ENCODE measurements around the gene ASMTL. TPM values are rescaled to one million over a fixed set of nuclear protein-coding genes. Genes with fewer than 3 reads are reported as not detected.

The ASMTL gene
- polyA plus RNA-seq, 6 donors from 2014 or later: 49.2 to 66.0 (median 57.7) TPM

- no peak for ATAC-seq (ENCODE audit: low read depth in 2 of 2)
- H3K4me1 Mint-ChIP-seq: peaks cover 42 to 55% (median 48%) of the 10 kb centered on the region in 3 donors
- peaks cover 0 to 5% (median 0%) of the 10 kb centered on the region in 7 donors for H3K9me3 Mint-ChIP-seq
These were observed 61.9 kb downstream of the ASMTL start for GRCh38 chrX:1390621-1391369.

GRCh38 chrX:1389993-1390285, 62.8 kb downstream of the ASMTL start:
- H3K4me3 Mint-ChIP-seq: peak overlapping the region in 5 of 8 donors; percentile 29 to 71 (median 49)
- no peaks in the 10 kb centered on the region for H3K27me3 Mint-ChIP-seq
- ATAC-seq (ENCODE audit: low read depth in 2 of 2) (no peak), DNase-seq (no peak)
- H3K4me1 Mint-ChIP-seq: peaks cover 36 to 49% (median 42%) of the 10 kb centered on the region in 3 donors
- H3K27ac Mint-ChIP-seq: peak overlapping the region in 2 of 6 donors; percentile 9 to 21
- H3K36me3 Mint-ChIP-seq: peaks cover 14 to 22% of the 10 kb centered on the region in 2 donors
- H3K9me3 Mint-ChIP-seq: no peaks in the 10 kb centered on the region

More at GRCh38 chrX:1390621-1391369, 61.9 kb downstream of the ASMTL start:
- Mint-ChIP-seq H3K27ac (peak overlapping the region in 4 of 6 donors; percentile 62 to 96 (median 82)), H3K4me3 (peak overlapping the region; percentile 88 to 97 (median 93)), H3K27me3 (no peaks in the 10 kb centered on the region), H3K36me3 (peaks cover 9 to 29% of the 10 kb centered on the region in 2 donors)
- DNase-seq: no peak

- Mint-ChIP-seq H3K27me3 (no peaks in the 10 kb centered on the region), H3K9me3 (no peaks in the 10 kb centered on the region), H3K4me1 (peaks cover 33 to 46% (median 38%) of the 10 kb centered on the region in 3 donors), H3K36me3 (peaks cover 16 to 22% of the 10 kb centered on the region in 2 donors), H3K27ac (peak overlapping the region in 2 of 6 donors; percentile 9 to 30), H3K4me3 (peak overlapping the region in 7 of 8 donors; percentile 2 to 87 (median 53))
- DNase-seq (no peak), ATAC-seq (ENCODE audit: low read depth in 2 of 2) (no peak)
These were observed 63.3 kb downstream of the ASMTL start for GRCh38 chrX:1389181-1389992.

DNA sequence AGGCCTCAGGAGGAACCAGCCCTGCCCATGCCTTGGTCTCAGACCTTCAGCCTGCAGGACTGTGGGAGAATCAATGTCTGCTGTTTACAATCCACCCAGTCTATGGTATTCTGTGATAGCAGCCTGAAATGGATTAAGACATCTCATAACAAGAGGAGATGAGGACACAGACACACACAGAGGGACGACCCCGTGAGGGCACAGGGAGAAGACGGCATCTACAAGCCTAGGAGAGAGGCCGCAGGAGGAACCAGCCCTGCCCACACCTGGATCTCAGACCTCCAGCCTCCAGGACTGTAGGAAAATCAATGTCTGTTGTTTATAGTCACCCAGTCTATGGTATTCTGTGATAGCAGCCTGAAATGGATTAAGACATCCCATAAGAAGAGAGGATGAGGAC, 64.1 kb downstream of the ASMTL start:
- ATAC-seq (ENCODE audit: low read depth in 2 of 2) (no peak), DNase-seq (no peak)
- Mint-ChIP-seq H3K27me3 (no peaks in the 10 kb centered on the region), H3K4me3 (peak overlapping the region in 7 of 8 donors; percentile 24 to 87 (median 53)), H3K27ac (peak overlapping the region in 3 of 6 donors; percentile 44 to 88 (median 54)), H3K9me3 (no peaks in the 10 kb centered on the region), H3K4me1 (peaks cover 27 to 39% (median 30%) of the 10 kb centered on the region in 3 donors), H3K36me3 (peaks cover 16 to 22% of the 10 kb centered on the region in 2 donors)

DNA sequence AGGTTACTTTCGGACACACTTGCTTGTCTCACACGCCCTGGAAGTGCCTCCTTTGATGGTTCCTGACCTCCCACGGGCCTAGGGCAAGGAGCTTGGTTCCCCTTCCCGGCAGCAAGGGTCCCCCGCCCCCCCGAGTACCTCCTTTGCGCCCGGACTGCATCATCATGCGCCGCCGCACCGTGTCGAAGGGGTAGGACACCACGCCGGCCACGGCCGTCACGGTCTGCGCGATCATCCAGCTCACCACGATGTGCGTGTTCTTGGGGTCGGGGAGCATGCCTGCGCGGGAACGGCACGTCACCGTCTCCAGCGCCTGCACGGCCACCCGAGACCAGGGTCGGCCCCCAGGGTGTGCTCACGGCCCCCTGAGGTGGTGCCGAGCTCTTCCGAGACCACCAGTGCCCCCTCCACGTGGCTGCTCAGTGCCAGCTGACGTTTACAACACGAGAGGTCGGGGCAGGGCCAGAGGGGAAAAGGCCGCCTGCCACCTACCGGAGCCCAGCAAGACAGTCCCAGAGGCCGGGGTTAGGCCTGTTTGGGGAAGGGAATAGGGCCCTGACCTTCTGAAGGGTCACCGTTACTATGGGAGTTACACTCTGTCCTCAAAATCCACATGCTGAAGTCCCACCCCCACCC, 65.5 kb downstream of the ASMTL start:
- ATAC-seq (ENCODE audit: low read depth in 2 of 2): no peak
- H3K36me3 Mint-ChIP-seq: peaks cover 16 to 22% of the 10 kb centered on the region in 2 donors
- peak overlapping the region in 1 of 6 donors; percentile 54 for H3K27ac Mint-ChIP-seq

DNA sequence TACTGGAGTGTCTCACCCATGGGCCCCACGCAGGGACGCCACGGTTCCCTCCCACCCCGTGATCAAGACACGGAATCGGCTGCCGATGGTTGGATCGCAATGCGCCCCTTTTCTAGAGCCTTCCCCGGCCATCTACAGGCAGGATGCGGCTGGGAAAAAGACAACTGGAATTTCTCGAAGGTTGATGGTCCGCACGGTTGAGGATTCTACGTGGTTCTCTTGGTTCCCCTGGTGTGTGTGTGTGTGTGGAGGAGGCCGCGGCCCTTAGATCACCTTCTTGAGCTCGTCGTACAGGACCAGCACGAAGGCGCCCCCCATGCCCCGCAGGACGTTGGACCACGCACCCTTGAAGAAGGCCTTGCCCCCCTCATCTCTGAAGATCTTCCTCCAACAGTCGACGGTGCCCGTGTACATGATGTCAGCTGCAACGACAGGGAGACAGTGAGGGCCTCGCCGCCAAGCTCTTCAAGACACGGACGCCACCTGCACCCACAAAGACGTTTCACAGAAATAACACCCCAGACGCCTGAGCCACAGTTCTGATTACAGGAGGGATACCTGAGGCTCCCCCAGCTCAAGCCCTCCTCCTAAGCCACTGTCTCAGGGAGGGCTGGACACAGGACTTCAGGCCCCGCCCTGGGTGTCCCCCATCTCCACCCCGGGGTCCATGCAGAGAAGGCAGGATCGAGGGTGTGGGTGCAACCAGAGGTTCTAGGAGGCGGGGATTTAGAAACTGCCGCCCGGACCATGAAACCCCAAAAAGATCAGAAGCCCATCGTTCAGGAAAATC, 66.2 kb downstream of the ASMTL start:
- H3K27ac Mint-ChIP-seq: no peak overlapping the region
- ATAC-seq (ENCODE audit: low read depth in 2 of 2) (no peak), DNase-seq (no peak)
- no peaks in the 10 kb centered on the region for H3K27me3 Mint-ChIP-seq
- H3K9me3 Mint-ChIP-seq: no peaks in the 10 kb centered on the region
- peaks cover 18 to 35% (median 22%) of the 10 kb centered on the region in 3 donors for H3K4me1 Mint-ChIP-seq
- peak overlapping the region in 3 of 8 donors; percentile 46 to 68 (median 59) for H3K4me3 Mint-ChIP-seq
- H3K36me3 Mint-ChIP-seq: peaks cover 16 to 22% of the 10 kb centered on the region in 2 donors

More for the DNA sequence above, 65.5 kb downstream of the ASMTL start:
- H3K9me3 Mint-ChIP-seq: no peaks in the 10 kb centered on the region
- no peak for DNase-seq
- peak overlapping the region in 3 of 8 donors; percentile 15 to 71 (median 34) for H3K4me3 Mint-ChIP-seq
- peaks cover 18 to 33% (median 22%) of the 10 kb centered on the region in 3 donors for H3K4me1 Mint-ChIP-seq
- no peaks in the 10 kb centered on the region for H3K27me3 Mint-ChIP-seq

GRCh38 chrX:1385253-1386223, 67.2 kb downstream of the ASMTL start:
- Mint-ChIP-seq H3K4me3 (peak overlapping the region in 1 of 8 donors; percentile 68), H3K27ac (peak overlapping the region in 2 of 6 donors; percentile 34 to 79), H3K9me3 (no peaks in the 10 kb centered on the region), H3K27me3 (no peaks in the 10 kb centered on the region), H3K4me1 (peaks cover 18 to 29% (median 22%) of the 10 kb centered on the region in 3 donors), H3K36me3 (peaks cover 16 to 22% of the 10 kb centered on the region in 2 donors)
- DNase-seq (no peak), ATAC-seq (ENCODE audit: low read depth in 2 of 2) (peak; percentile 11 to 13)

DNA sequence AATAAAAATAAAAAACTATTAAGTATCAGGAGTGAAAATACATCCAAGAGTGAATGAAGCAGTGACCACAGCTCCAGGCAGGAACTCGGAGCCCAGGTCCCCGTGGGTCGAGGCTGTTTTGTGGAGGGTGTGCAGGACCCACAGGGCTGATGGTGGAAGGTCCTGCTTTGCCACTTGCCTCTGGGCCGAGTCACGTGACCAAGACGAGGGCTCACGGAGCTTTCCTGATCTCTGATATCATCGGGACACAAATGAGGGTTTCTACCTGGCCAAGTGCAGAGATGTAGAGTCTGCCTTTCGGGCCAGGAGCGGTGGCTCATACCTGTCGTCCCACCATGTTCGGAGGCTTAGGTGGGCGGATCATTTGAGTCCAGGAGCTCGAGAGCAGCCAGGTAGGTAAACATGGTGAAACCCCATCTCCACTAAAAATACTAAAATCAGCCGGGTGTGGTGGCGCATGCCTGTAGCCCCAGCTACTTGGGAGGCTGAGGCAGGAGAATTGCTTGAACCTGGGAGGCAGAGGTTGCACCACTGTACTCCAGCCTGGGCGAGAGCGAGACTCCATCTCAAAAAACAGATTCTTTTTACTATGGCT, 68.0 kb downstream of the ASMTL start:
- H3K27ac Mint-ChIP-seq: peak overlapping the region in 1 of 6 donors; percentile 34
- no peak for DNase-seq
- peaks cover 18 to 28% (median 27%) of the 10 kb centered on the region in 3 donors for H3K4me1 Mint-ChIP-seq

DNA sequence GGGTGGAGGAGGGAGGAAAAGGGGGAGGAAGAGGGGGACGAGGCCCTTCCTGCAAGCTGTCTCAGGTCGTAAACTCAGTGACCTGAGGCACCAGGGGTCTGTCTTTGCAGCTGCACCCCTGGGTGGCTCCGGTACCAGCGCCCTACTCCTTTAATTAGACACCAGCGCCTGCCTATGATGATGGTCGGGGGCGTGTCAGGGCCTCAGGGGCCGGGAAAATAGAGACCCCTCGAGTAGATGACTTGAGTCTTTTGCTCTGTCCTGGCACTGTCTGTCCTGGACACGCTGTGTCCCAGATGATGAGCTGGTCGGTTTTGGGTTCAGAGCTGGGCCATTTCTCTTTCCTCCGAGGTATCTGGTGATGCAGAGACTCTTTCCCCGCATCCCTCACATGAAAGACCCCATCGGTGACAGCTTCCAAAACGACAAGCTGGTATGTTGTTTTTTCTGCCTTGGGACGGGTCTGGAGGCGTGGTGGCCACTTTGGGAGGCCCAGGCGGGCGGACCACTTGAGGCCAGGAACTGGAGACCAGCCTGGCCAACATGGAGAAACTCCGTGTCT, 72.0 kb downstream of the ASMTL start:
- H3K36me3 Mint-ChIP-seq: peaks cover 0 to 9% of the 10 kb centered on the region in 2 donors
- peaks cover 0 to 10% (median 6%) of the 10 kb centered on the region in 3 donors for H3K4me1 Mint-ChIP-seq
- DNase-seq (no peak), ATAC-seq (ENCODE audit: low read depth in 2 of 2) (peak in 1 of 2 donors; percentile 9)
- H3K9me3 Mint-ChIP-seq: no peaks in the 10 kb centered on the region
- no peak overlapping the region for H3K4me3 Mint-ChIP-seq
- H3K27ac Mint-ChIP-seq: peak overlapping the region in 2 of 6 donors; percentile 32 to 50
- H3K27me3 Mint-ChIP-seq: no peaks in the 10 kb centered on the region

More for the DNA sequence above, 68.0 kb downstream of the ASMTL start:
- no peaks in the 10 kb centered on the region for H3K27me3 Mint-ChIP-seq
- H3K9me3 Mint-ChIP-seq: no peaks in the 10 kb centered on the region
- H3K4me3 Mint-ChIP-seq: no peak overlapping the region
- ATAC-seq (ENCODE audit: low read depth in 2 of 2): no peak
- H3K36me3 Mint-ChIP-seq: peaks cover 16 to 22% of the 10 kb centered on the region in 2 donors

GRCh38 chrX:1378306-1378759, 74.4 kb downstream of the ASMTL start:
- ATAC-seq (ENCODE audit: low read depth in 2 of 2) (no peak), DNase-seq (no peak)
- Mint-ChIP-seq H3K4me3 (no peak overlapping the region), H3K27ac (peak overlapping the region in 4 of 6 donors; percentile 29 to 63 (median 44)), H3K27me3 (no peaks in the 10 kb centered on the region), H3K9me3 (no peaks in the 10 kb centered on the region), H3K36me3 (no peaks in the 10 kb centered on the region), H3K4me1 (peaks cover 0 to 10% (median 6%) of the 10 kb centered on the region in 3 donors)

DNA sequence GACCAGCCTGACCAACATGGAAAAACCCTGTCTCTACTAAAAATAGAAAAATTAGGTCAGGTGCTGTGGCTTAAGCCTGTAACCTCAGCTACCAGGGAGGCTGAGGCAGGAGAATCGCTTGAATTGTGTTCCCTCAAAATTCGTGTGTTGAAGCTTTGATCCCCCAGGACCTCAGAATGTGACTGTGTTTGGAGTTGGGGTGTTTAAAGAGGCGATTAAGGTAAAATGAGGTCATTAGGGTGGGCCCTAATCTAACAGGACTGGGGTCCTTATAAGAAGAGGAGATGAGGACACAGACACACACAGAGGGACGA, 84.4 kb downstream of the ASMTL start:
- ATAC-seq (ENCODE audit: low read depth in 2 of 2): no peak
- Mint-ChIP-seq H3K9me3 (peaks cover 0 to 3% (median 0%) of the 10 kb centered on the region in 7 donors), H3K36me3 (no peaks in the 10 kb centered on the region), H3K4me3 (peak overlapping the region in 1 of 8 donors; percentile 12), H3K27me3 (no peaks in the 10 kb centered on the region), H3K27ac (peak overlapping the region in 4 of 6 donors; percentile 18 to 95 (median 53)), H3K4me1 (no peaks in the 10 kb centered on the region)
- no peak for DNase-seq

Measured in naive B cell (primary cell).